HG02588 (cell line): Measurements from ENCODE around the gene JAK1.
"Not testable (repeated sequence)": the region's sequence is repeated elsewhere in the genome, so short reads cannot be mapped to it uniquely, and the experiment has no call there.

ENCODE experiments used
- ATAC-seq: cut with Tn5 transposase; IDR thresholded peaks from one replicate; pipeline ENCODE4 v1.9.1; 2021; ENCODE audit warnings: mild to moderate bottlenecking, moderate library complexity; ENCODE audit not compliant: unreplicated experiment

Gene JAK1

GRCh38 chr1:64844175-64844574, 122.2 kb downstream of the JAK1 start:
- ATAC-seq, result no peak

- ATAC-seq, result no peak
Observed at GRCh38 chr1:64843675-64844074, 122.7 kb downstream of the JAK1 start.

- ATAC-seq, result no peak
Observed at GRCh38 chr1:64842224-64842623, 124.1 kb downstream of the JAK1 start.

GRCh38 chr1:64841330-64842065, 124.9 kb downstream of the JAK1 start:
- ATAC-seq, result no peak

GRCh38 chr1:64839732-64840405, 126.5 kb downstream of the JAK1 start:
- ATAC-seq, result no peak

GRCh38 chr1:64839261-64839660, 127.1 kb downstream of the JAK1 start:
- no peak for ATAC-seq

- no peak for ATAC-seq
Observed at GRCh38 chr1:64838486-64838885, 127.9 kb downstream of the JAK1 start.

GRCh38 chr1:64836802-64837201, 129.5 kb downstream of the JAK1 start:
- no peak for ATAC-seq

- ATAC-seq, result no peak
Observed at GRCh38 chr1:64834734-64835133, 131.6 kb downstream of the JAK1 start.

- ATAC-seq, result no peak
Observed at GRCh38 chr1:64830030-64830651, 136.2 kb downstream of the JAK1 start.

GRCh38 chr1:64829411-64830029, 136.8 kb downstream of the JAK1 start:
- ATAC-seq, result no peak

GRCh38 chr1:64828829-64829228, 137.5 kb downstream of the JAK1 start:
- ATAC-seq, result no peak

GRCh38 chr1:64826991-64827390, 139.4 kb downstream of the JAK1 start:
- ATAC-seq, result no peak

- no peak for ATAC-seq
Observed at GRCh38 chr1:64823691-64824476, 142.5 kb downstream of the JAK1 start.

- no peak for ATAC-seq
Observed at GRCh38 chr1:64822621-64823020, 143.7 kb downstream of the JAK1 start.

- not testable (repeated sequence) for ATAC-seq
Observed at GRCh38 chr1:64820572-64820971, 145.8 kb downstream of the JAK1 start.

GRCh38 chr1:64817364-64817763, 149.0 kb downstream of the JAK1 start:
- not testable (repeated sequence) for ATAC-seq

GRCh38 chr1:64814427-64814826, 151.9 kb downstream of the JAK1 start:
- no peak for ATAC-seq

GRCh38 chr1:64811131-64811530, 155.2 kb downstream of the JAK1 start:
- ATAC-seq, result no peak

GRCh38 chr1:64810001-64810400, 156.3 kb downstream of the JAK1 start:
- ATAC-seq, result no peak

- no peak for ATAC-seq
Observed at GRCh38 chr1:64809309-64809708, 157.0 kb downstream of the JAK1 start.
